Hepatocyte (in vitro differentiated cells): ENCODE measurements around the gene MAPRE2.
"Not testable (repeated sequence)": the region's sequence is repeated elsewhere in the genome, so short reads cannot be mapped to it uniquely, and the experiment has no call there.

Source experiments
- CTCF ChIP-seq: fragments of 200-600 bp; sonication (generic); IDR thresholded peaks from 2 replicates; pipeline ENCODE4 v1.5.1; 2016; ENCODE audit warnings: antibody characterized with exemption, mild to moderate bottlenecking; ENCODE audit not compliant: poor library complexity
- EZH2 ChIP-seq: fragments of 200-600 bp; sonication (generic); IDR thresholded peaks from 2 replicates; pipeline ENCODE4 v1.6.1; 2016; ENCODE audit warnings: antibody characterized with exemption, mild to moderate bottlenecking, borderline replicate concordance

GRCh38 chr18:35150195-35150594, 109.0 kb downstream of the MAPRE2 start:
- TF ChIP-seq EZH2, CTCF: not testable (repeated sequence)
